Cardiac ventricle fibroblast (primary cell): ENCODE results near the gene NBDY. TPM values are rescaled to one million over a fixed set of nuclear protein-coding genes. Genes with fewer than 3 reads are reported as not detected.

Source experiments
- total RNA-seq: library from RNA; depleted of rRNA; stranded (reverse); fragments of >200 nt; gene quantifications from 2 replicates; pipeline ENCODE4 v1.2.3, GENCODE V29; 2015

The NBDY gene, protein sequence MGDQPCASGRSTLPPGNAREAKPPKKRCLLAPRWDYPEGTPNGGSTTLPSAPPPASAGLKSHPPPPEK
- 8.4 and 12.0 TPM in 2 replicates for total RNA-seq

DNA sequence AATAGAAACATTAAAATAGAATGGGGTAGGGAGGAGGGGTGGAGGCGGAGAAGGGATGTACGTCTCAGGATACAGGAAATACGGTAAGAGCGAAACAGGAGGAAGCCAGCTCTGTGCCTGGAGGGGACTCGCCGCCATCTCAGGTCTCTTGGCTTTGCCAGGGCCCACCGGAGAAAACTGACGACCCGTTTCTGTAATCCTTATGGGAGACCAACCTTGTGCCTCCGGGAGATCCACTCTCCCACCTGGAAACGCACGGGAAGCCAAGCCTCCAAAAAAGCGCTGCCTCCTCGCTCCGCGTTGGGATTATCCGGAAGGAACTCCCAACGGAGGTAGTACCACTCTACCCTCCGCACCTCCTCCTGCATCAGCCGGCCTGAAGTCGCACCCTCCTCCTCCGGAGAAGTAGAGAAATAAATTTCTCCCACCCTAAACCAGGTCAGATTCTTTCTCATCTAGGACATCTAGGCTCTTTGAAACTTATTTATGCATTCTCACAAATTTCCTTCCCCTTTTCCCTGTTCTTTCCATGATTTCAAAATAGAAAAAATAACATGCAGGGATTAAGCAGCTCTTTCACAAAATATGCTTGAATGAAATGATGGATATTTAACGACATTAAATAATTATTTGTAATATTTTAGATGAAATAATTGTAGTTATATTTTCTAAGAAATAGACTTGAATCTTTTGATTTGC, at the start of gene NBDY:
NBDY (plus strand) TSS at position 92 of the 699 bp plus-strand sequence; CDS start at position 203, 111 bp downstream.

Other genes with a start within 250 kb of the NBDY start
- 22.9 and 24.1 TPM in 2 replicates for gene UBQLN2, start 165.6 kb upstream of the NBDY start, total RNA-seq